NT2/D1 (cell line): ENCODE results near the gene DESI2.

ENCODE experiments used
- SUZ12 ChIP-seq: IDR thresholded peaks from 2 replicates; pipeline ENCODE4 v1.6.1; 2011; ENCODE audit not compliant: insufficient read length, insufficient read depth; ENCODE audit errors: extremely low read depth
- YY1 ChIP-seq: IDR thresholded peaks from 2 replicates; pipeline ENCODE4 v1.6.1; 2011; ENCODE audit not compliant: insufficient read length, insufficient read depth
- ZNF274 ChIP-seq: IDR thresholded peaks from 2 replicates; pipeline ENCODE4 v1.6.1; 2011; ENCODE audit warnings: mild to moderate bottlenecking, low read depth, low read length

- TF ChIP-seq SUZ12: no peak
- TF ChIP-seq ZNF274: no peak
- TF ChIP-seq YY1: no peak
Observed at GRCh38 chr1:244657421-244657820, 4.5 kb downstream of the DESI2 start.
